ENCODE measurements around the gene COX19.

DNA sequence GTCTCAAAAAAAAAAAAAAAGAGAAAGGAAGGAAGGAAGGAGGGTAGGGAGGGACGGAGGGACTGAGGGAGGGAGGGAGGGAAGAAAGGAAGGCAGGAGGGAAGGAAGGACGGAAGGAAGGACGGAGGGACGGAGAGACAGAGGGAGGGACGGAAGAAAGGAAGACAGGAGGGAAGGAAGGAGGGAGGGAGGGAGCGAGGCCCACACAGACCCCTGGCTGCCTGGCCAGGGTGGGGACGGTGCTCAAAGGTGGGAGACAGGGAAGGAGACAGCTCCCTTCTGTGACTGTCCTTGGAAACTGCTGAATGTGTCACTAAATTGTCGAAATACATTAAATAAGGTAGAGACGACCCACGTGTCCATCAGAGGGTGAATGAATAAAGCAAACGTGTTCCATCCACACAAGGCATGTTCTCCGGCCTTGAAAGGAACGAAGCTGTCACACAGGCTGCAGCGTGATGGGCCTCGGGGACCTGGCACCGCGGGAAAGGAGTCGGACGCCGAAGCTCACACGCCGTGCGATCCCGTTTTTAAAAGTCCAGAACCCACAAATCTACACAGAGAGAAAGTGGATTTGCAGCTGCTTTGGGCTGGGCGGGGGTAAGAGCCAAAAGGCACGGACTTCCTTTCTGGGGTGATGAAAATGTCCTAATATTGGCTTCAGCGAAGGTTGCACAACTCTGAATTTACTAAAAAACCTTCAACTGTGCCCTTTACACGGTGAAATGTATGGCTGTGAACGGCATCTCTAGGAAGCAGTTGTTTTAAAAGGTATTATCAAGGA lies 44.2 kb downstream of the COX19 start:
- TF ChIP-seq, protein P1, sequence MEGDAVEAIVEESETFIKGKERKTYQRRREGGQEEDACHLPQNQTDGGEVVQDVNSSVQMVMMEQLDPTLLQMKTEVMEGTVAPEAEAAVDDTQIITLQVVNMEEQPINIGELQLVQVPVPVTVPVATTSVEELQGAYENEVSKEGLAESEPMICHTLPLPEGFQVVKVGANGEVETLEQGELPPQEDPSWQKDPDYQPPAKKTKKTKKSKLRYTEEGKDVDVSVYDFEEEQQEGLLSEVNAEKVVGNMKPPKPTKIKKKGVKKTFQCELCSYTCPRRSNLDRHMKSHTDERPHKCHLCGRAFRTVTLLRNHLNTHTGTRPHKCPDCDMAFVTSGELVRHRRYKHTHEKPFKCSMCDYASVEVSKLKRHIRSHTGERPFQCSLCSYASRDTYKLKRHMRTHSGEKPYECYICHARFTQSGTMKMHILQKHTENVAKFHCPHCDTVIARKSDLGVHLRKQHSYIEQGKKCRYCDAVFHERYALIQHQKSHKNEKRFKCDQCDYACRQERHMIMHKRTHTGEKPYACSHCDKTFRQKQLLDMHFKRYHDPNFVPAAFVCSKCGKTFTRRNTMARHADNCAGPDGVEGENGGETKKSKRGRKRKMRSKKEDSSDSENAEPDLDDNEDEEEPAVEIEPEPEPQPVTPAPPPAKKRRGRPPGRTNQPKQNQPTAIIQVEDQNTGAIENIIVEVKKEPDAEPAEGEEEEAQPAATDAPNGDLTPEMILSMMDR (IDR thresholded peaks at IDR 0.05; ENCODE audit: poor library complexity, severe bottlenecking), result no peak
- TF ChIP-seq, protein P2, sequence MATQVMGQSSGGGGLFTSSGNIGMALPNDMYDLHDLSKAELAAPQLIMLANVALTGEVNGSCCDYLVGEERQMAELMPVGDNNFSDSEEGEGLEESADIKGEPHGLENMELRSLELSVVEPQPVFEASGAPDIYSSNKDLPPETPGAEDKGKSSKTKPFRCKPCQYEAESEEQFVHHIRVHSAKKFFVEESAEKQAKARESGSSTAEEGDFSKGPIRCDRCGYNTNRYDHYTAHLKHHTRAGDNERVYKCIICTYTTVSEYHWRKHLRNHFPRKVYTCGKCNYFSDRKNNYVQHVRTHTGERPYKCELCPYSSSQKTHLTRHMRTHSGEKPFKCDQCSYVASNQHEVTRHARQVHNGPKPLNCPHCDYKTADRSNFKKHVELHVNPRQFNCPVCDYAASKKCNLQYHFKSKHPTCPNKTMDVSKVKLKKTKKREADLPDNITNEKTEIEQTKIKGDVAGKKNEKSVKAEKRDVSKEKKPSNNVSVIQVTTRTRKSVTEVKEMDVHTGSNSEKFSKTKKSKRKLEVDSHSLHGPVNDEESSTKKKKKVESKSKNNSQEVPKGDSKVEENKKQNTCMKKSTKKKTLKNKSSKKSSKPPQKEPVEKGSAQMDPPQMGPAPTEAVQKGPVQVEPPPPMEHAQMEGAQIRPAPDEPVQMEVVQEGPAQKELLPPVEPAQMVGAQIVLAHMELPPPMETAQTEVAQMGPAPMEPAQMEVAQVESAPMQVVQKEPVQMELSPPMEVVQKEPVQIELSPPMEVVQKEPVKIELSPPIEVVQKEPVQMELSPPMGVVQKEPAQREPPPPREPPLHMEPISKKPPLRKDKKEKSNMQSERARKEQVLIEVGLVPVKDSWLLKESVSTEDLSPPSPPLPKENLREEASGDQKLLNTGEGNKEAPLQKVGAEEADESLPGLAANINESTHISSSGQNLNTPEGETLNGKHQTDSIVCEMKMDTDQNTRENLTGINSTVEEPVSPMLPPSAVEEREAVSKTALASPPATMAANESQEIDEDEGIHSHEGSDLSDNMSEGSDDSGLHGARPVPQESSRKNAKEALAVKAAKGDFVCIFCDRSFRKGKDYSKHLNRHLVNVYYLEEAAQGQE (IDR thresholded peaks at IDR 0.05; ENCODE audit: borderline replicate concordance), result no peak
- TF ChIP-seq POLR2AphosphoS5 (IDR thresholded peaks at IDR 0.05) (no peak), TAF1 (IDR thresholded peaks at IDR 0.05; ENCODE audit: low read depth) (no peak), EP300 (conservative IDR thresholded peaks at IDR 0.05; ENCODE audit: poor library complexity, severe bottlenecking) (no peak), RAD21 (conservative IDR thresholded peaks at IDR 0.05) (no peak), EZH2 (IDR thresholded peaks at IDR 0.05; ENCODE audit: borderline replicate concordance, insufficient read depth, low read length, poor library complexity, severe bottlenecking) (no peak)

Data from neural cell (in vitro differentiated cells).